ENCODE results near the gene EVX2.

EVX2 gene

GRCh38 chr2:176090862-176091261 lies 7.1 kb upstream of the EVX2 start:
- H3K36me3 ChIP-seq (ENCODE audit: control insufficient read depth, insufficient read depth, low read length) = no peaks in the 10 kb centered on the region
- no peak for DNase-seq (ENCODE audit: extremely low read depth, insufficient read length)
- peaks cover 3% of the 10 kb centered on the region for H3K27me3 ChIP-seq (replicated peaks; ENCODE audit: control insufficient read depth, insufficient read depth, low read length)
- no peak overlapping the region for H3K4me3 ChIP-seq (replicated peaks; ENCODE audit: low read depth, low read length)
- TF ChIP-seq CTCF (IDR thresholded peaks at IDR 0.05; ENCODE audit: insufficient read depth, low read length, poor library complexity, severe bottlenecking) = no peak

- no peak for DNase-seq (ENCODE audit: extremely low read depth, insufficient read length)
- no peak for TF ChIP-seq CTCF (IDR thresholded peaks at IDR 0.05; ENCODE audit: insufficient read depth, low read length, poor library complexity, severe bottlenecking)
- peaks cover 3% of the 10 kb centered on the region for H3K27me3 ChIP-seq (replicated peaks; ENCODE audit: control insufficient read depth, insufficient read depth, low read length)
- H3K36me3 ChIP-seq (ENCODE audit: control insufficient read depth, insufficient read depth, low read length) = no peaks in the 10 kb centered on the region
- no peak overlapping the region for H3K4me3 ChIP-seq (replicated peaks; ENCODE audit: low read depth, low read length)
Measured at GRCh38 chr2:176089843-176090395, 6.2 kb upstream of the EVX2 start.

- DNase-seq (ENCODE audit: extremely low read depth, insufficient read length) = no peak
- Histone ChIP-seq H3K4me3 (replicated peaks; ENCODE audit: low read depth, low read length) (no peak overlapping the region), H3K27me3 (replicated peaks; ENCODE audit: control insufficient read depth, insufficient read depth, low read length) (peaks cover 3% of the 10 kb centered on the region), H3K36me3 (ENCODE audit: control insufficient read depth, insufficient read depth, low read length) (no peaks in the 10 kb centered on the region)
- TF ChIP-seq CTCF (IDR thresholded peaks at IDR 0.05; ENCODE audit: insufficient read depth, low read length, poor library complexity, severe bottlenecking) = no peak
Measured at GRCh38 chr2:176088937-176089842, 5.4 kb upstream of the EVX2 start.

GRCh38 chr2:176088048-176088936 lies 4.5 kb upstream of the EVX2 start:
- TF ChIP-seq CTCF (IDR thresholded peaks at IDR 0.05; ENCODE audit: insufficient read depth, low read length, poor library complexity, severe bottlenecking) = peak; percentile 59
- no peak overlapping the region for H3K4me3 ChIP-seq (replicated peaks; ENCODE audit: low read depth, low read length)
- no peak for DNase-seq (ENCODE audit: extremely low read depth, insufficient read length)

GRCh38 chr2:176087330-176088047 lies 3.7 kb upstream of the EVX2 start:
- no peak for TF ChIP-seq CTCF (IDR thresholded peaks at IDR 0.05; ENCODE audit: insufficient read depth, low read length, poor library complexity, severe bottlenecking)
- Histone ChIP-seq H3K36me3 (ENCODE audit: control insufficient read depth, insufficient read depth, low read length) (no peaks in the 10 kb centered on the region), H3K4me3 (replicated peaks; ENCODE audit: low read depth, low read length) (no peak overlapping the region), H3K27me3 (replicated peaks; ENCODE audit: control insufficient read depth, insufficient read depth, low read length) (peaks cover 3% of the 10 kb centered on the region)
- no peak for DNase-seq (ENCODE audit: extremely low read depth, insufficient read length)

More at GRCh38 chr2:176088048-176088936, 4.5 kb upstream of the EVX2 start:
- Histone ChIP-seq H3K36me3 (ENCODE audit: control insufficient read depth, insufficient read depth, low read length) (no peaks in the 10 kb centered on the region), H3K27me3 (replicated peaks; ENCODE audit: control insufficient read depth, insufficient read depth, low read length) (peaks cover 3% of the 10 kb centered on the region)
